M059J (cell line): ENCODE data around the gene GET4. TPM values are rescaled to one million over a fixed set of nuclear protein-coding genes. Genes with fewer than 3 reads are reported as not detected.

Source experiments
- DNase-seq: peaks from one replicate; pipeline ENCODE4 v3.0.0-alpha.2; 2012; ENCODE audit warnings: low read depth
- total RNA-seq: library from RNA; depleted of rRNA; stranded (reverse); fragments of >200 nt; shearing (Covaris generic); gene quantifications from 2 replicates; pipeline ENCODE4 v1.2.3, GENCODE V29; 2014; rRNA removed

The GET4 gene
- total RNA-seq: 16.5 and 26.9 TPM in 2 replicates

- DNase-seq: peak; percentile 85
Measured at GRCh38 chr7:876077-876971, at the start of gene GET4. Gene GET4 (plus strand): TSS chr7:876554. CDS start chr7:876646, 92 bp downstream.

- DNase-seq: no peak
Measured at GRCh38 chr7:828793-829561, 47.4 kb upstream of the GET4 start.

GRCh38 chr7:830069-830468, 46.3 kb upstream of the GET4 start:
- no peak for DNase-seq

GRCh38 chr7:831596-832166, 44.7 kb upstream of the GET4 start:
- DNase-seq: peak; percentile 96

GRCh38 chr7:832167-832967, 44.0 kb upstream of the GET4 start, which contains the start of gene SUN1:
Gene SUN1 (plus strand): TSS chr7:832476. CDS start chr7:832525, 49 bp downstream.
- peak; percentile 97 for DNase-seq

- DNase-seq: no peak
Measured at GRCh38 chr7:832968-833424, 43.4 kb upstream of the GET4 start.

- DNase-seq: peak; percentile 33
Measured at GRCh38 chr7:833601-834258, 42.6 kb upstream of the GET4 start.

- no peak for DNase-seq
Measured at GRCh38 chr7:834277-834676, 42.1 kb upstream of the GET4 start.

- no peak for DNase-seq
Measured at GRCh38 chr7:835021-835420, 41.3 kb upstream of the GET4 start.

- no peak for DNase-seq
Measured at GRCh38 chr7:835485-836401, 40.6 kb upstream of the GET4 start.

- DNase-seq: peak; percentile 42
Measured at GRCh38 chr7:836429-836828, 39.9 kb upstream of the GET4 start.

- DNase-seq: no peak
Measured at GRCh38 chr7:837001-837400, 39.4 kb upstream of the GET4 start.

- no peak for DNase-seq
Measured at GRCh38 chr7:840001-840600, 36.3 kb upstream of the GET4 start.

- DNase-seq: no peak
Measured at GRCh38 chr7:841943-842342, 34.4 kb upstream of the GET4 start.

- no peak for DNase-seq
Measured at GRCh38 chr7:842431-843031, 33.8 kb upstream of the GET4 start.

GRCh38 chr7:843230-843629, 33.1 kb upstream of the GET4 start:
- no peak for DNase-seq

- DNase-seq: no peak
Measured at GRCh38 chr7:844043-844442, 32.3 kb upstream of the GET4 start.

- DNase-seq: no peak
Measured at GRCh38 chr7:844514-844913, 31.8 kb upstream of the GET4 start.

GRCh38 chr7:845091-845490, 31.3 kb upstream of the GET4 start:
- no peak for DNase-seq
